HG03066 (cell line): Measurements from ENCODE around the gene YPEL4.
"Not testable (repeated sequence)": the region's sequence is repeated elsewhere in the genome, so short reads cannot be mapped to it uniquely, and the experiment has no call there.

Source experiments
- ATAC-seq: cut with Tn5 transposase; IDR thresholded peaks from one replicate; pipeline ENCODE4 v1.9.1; 2021; ENCODE audit warnings: low read depth; ENCODE audit not compliant: unreplicated experiment

The YPEL4 gene, protein sequence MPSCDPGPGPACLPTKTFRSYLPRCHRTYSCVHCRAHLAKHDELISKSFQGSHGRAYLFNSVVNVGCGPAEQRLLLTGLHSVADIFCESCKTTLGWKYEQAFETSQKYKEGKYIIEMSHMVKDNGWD

DNA sequence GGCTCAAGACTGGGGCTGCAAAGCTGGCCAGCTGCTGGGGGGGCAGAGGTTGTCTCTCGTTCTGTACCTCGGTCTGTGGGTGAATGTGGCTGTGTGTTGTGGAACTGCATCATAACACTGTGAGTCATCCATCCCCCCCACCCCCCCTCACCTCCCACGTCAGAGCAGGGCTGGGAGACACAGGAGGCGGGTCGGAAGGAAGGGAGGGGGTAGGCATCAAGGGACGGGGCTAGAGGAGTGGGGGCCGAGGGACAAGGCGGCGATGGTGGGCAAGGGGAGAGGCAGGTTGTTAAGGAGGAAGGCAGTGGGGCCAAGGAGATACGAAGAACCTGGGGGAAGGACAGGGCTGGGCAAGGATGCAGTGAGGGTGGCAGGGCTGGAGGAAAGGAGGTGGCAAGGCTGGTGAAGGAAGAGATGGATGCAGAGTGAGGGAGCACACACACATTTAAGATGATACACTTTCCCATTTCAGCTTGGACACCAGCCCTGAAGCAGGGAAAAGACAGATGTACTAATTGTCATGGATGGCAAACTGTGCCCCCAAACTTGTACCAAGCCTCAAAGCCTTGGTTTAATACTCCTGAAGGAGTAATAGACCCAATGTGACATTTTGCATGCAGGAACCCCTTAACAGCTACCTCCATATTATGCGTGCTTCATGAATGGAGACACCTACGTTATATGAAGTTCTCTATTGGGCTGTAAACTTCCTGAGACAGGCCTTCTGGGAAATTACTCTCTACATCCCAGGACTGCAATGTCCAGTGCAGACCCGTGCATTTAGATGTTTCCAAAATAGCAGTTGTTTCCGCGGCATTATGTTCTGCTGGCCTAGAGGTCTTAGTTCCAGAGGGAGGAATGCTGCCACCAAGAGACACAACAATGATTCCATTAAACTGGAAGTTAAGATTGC, at the start of gene YPEL4:
Gene YPEL4, minus strand, starts transcription at position 87 of the 913 bp plus-strand sequence. CDS start 2,805 bp downstream, outside the sequence.
- no peak for ATAC-seq

DNA sequence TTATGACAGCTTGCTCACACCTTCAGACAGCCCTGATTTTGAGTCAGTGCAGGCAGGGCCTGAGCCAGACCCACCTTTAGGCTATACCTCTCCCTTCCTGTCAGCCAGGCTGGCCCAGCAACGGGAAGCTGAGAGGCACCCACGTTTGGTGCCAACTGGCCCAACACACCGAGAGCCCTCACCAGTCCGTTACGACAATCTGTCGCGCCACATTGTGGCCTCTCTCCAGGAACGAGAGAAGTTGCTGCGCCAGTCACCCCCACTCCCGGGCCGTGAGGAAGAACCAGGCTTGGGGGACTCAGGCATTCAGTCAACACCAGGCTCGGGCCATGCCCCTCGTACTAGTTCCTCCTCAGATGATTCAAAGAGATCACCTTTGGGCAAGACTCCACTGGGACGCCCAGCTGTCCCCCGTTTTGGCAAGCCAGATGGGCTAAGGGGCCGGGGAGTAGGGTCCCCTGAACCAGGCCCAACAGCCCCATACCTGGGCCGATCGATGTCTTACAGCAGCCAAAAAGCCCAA, 49.2 kb upstream of the YPEL4 start:
- ATAC-seq: no peak

DNA sequence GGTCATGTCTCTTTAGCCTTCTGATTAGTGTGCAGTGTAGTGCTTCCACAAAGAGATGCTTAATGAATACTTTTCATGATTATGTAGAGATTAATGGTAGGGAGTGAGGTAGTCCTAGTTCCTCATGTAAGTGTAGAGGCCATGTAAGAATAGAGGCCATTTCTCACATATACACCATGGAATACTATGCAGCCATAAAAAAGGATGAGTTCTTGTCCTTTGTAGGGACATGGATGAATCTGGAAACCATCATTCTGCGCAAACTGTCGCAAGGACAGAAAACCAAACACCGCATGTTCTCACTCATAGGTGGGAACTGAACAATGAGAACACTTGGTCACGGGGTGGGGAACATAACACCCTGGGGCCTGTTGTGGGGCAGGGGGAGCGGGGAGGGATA, 40.8 kb upstream of the YPEL4 start:
- not testable (repeated sequence) for ATAC-seq

DNA sequence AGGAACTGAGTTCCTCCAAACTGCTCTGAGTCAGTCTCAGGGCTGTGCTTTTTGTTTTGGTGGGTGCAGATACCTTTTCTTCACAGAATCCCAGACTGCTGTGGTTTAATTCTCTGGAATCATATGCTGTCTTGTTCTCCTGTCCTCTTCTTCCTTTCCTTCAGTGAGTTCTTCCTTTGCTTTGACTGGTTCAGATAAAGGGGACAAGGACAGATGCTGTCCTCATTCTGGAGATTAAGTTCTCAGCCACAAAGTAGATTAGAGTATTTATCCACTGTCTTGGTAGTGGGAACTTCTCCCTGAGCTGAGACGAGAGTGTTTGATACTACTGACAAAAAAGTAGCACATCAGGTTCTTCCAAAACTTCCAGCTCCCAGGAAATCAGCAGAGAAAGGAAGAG, 31.5 kb upstream of the YPEL4 start:
- no peak for ATAC-seq

DNA sequence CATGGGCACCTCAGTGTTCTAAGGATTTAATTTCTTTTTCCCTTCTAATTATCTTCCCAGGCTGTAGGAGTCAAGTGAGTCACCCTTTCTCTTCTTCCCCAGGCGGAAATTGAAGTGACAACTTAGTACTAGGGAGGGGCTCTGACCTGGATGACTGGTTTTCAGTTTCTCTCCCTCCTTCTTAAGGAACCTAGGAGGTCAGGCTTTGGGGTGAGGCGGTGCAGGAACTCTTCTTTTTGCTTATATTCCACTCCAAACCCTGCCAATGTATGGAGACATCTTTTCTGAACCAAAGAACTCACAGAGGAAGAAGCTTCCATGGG, 30.8 kb upstream of the YPEL4 start:
- ATAC-seq: no peak

DNA sequence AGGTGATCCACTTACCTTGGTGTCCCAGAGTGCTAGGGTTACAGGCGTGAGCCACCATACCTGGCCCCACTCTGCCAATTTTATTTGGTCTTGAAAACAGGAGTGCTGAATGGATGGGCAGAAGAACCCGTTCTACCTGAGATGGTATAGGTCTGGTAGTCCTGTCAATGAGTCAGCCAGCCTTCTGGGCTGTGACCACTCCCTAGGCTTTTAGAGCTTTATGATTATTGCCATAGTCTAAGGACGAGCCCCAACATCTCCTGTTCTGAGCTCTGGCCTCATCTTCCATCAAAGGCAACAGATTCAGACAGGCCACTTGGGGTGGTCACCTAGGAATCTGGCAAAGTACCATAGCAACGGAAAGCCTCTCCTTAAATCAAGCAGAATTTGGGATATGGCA, 29.7 kb upstream of the YPEL4 start:
- no peak for ATAC-seq

DNA sequence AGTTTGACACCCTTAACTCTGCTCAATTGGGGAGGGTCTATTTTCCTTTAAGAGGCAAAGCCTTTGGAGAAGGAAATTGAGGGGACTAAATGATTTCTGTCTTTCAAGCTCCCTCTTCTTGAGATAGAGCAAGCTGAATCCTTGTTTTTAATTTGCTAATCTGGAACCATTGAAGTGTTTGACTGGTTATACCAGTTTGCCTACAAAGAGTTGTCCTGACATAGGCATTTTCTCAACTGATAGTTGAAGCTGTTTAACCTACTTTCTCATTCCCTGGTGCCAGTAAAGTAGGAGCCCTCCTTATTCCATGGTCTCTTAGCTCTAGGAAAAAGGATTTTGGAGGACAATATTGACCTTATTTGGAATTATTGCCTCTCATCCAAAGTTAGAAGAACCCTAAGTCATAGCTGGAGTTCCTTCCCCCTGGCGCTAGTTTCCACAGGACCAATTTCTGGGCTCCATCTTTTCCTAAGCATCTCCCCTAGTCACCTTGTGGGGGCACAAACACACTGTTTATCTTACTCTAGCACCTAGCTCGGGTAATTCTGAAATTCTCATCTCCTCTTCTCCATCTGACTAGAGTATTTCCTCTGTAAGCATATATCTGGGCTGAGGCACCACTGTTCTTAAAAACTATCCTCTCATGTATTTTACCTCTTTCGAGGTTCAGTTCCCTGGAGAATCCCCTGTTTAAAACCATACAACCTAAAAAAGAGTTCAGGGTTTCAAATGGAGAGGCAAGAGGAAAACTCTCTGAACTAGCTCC, 25.6 kb upstream of the YPEL4 start:
- no peak for ATAC-seq

DNA sequence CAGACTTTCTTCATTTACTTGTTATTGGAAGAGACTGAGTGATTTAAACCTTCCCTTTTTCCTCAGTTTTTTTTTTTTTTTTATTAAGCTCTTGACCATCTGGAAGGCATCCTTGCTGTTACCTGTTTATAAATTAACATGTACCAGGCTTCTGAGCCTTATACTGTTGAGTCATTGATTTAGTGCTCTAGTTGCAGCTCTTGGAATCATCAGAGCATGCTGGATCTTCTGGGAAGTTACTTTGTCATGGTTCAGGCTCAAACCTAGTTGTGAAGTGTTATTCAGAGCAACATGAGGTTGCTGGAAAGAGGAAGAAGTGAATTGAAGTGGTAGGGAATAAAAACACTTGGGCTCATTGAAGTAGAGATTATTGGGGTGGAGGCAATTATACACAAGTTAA, 24.5 kb upstream of the YPEL4 start:
- no peak for ATAC-seq

DNA sequence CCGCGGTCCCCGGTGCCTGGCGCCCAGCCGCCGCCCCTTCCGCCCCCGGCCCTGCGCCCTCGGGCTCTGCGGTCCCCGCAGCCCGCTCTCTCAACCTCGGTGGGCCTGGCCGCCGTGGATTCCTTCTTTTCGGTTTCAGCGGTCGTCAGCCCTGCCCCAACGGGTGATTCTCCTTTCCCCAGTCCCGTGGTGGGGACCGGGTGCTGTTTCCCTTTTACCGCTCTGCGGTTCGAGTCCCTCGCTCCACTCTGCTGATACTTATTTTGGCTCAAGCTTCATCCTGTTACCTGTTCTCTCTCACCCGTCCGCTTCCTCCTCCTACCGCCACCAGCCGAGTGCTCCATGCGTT, 18.7 kb upstream of the YPEL4 start:
- peak; percentile 5 for ATAC-seq

DNA sequence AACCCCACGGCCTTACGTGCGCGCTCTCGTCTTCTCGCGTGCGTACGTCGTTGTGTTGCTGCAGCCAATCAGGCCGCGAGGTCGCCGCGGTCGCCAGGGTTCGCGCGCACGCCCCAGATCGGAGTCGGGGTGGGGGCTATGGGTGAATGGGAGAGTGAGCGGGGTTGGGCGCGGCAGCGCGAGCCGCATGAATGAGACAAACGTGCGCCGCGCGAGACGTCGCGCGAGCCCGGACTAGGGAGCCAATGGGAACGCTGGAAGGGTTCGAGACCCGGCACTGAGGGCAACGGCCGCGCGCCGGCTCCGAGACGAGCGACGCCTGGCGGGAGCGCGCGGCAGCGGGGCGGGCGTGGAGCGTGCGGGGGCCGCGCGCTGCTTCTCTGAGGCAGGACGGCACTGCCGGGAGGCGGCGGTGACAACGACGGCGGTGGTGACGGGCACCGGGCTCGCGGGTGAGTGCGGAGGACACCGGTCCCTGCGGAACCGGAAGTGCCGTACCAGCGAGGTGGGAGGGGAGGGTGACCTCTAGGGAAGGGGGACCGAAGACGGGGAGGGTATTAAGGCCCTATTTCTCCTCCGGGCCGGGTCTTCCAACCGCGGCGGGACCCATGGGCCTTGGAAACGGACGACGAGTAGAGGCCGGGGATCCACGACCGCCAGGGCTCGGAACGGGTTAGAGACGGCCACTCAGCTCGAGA, 18.2 kb upstream of the YPEL4 start, which contains the start of gene ZDHHC5:
Gene ZDHHC5, plus strand, starts transcription at position 379 of the 698 bp plus-strand sequence. CDS start 4,977 bp downstream, outside the sequence.
- peak; percentile 74 for ATAC-seq

DNA sequence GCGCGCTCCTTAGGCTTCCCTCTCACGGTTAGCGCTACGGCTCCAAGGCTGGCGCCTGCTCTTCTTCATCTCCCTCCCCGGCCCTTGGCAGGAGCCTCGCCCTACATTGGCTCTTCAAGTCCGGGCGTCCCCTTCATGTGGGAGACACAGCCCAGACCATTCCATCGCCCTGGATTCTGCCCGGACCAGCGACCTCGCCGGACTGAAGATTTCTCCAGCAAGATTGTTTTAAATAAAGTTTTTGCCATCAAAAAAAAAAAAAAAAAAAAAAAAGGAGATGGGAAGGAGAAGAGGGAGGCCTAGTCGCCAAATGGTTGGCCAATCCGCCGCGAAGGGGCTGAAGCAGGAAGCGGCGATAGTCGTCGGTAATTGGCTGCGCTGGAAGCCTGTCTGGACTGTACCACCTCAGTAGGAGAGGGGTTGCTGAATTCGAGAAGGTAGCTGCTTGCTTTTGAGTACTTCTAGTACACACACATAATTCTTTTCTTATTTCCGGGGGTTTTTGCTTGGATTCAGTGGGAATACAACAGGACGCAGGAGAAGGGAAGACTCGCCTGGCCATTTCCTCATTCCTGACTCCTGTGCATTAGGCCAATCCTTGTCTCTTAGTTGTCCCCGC, 17.5 kb upstream of the YPEL4 start:
- ATAC-seq: peak; percentile 62

DNA sequence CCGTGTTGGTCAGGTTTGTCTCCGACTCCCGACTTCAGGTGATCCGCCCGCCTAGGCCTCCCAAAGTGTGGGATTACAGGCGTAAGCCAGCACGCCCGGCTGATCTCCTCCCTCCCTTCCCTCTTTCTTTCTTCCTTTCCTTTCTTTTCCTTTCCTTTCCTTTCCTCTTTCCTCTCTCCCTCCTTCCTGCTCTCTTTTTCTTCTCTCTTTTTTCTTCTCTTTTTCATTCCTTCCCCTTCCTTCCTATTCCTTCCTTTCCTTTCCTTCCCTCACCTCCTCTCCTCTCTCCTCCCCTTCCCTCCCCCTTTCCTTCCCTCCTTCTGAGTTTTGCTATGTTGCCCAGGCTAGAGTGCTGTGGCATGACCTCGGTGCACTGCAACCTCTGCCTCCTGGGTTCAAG, 14.3 kb upstream of the YPEL4 start:
- no peak for ATAC-seq

DNA sequence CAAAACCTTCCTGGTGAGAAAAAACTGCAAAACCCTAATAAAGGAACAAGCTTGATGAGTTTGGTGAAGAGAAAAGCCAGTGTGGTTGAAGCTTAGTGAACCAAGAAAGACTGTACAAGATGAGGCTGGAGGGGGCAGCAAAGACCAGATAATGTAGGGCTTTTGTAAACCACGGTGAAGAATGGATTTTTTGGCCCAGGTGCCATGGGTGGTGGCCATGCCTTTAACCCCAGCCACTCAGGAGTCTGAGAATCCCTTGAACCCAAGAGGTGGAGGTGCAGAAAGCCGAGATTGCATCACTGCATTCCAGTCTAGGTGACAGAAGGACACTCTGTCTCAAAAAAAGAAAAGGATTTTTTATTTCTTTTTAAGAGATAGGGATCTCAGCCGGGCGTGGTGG, 13.2 kb upstream of the YPEL4 start:
- ATAC-seq: no peak

DNA sequence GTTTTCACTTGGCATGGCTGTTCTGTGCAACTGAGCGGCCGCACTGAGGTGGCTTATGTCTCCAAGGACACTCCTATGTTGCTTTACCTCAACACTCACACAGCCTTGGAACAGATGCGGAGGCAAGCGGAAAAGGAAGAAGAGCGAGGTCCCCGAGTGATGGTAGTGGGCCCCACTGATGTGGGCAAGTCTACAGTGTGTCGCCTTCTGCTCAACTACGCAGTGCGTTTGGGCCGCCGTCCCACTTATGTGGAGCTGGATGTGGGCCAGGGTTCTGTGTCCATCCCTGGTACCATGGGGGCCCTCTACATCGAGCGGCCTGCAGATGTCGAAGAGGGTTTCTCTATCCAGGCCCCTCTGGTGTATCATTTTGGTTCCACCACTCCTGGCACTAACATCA, 10.0 kb upstream of the YPEL4 start:
- ATAC-seq: no peak

DNA sequence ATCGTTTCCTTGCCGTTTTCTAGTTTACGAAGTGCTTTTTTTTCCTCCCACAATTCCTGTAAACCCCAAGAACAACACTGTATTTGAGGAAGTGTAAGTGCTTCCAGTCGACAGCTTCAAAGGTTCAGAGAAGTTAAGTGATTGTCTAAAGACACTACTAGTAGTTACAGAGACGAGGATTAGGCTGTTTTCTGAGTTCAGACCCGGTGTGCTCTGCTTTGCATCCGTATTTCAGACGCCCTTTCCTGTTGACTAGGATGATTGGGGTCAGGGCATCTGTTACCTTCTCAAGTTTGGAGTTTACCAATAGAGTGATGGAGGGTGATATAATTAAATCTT, 8.3 kb upstream of the YPEL4 start:
- no peak for ATAC-seq

DNA sequence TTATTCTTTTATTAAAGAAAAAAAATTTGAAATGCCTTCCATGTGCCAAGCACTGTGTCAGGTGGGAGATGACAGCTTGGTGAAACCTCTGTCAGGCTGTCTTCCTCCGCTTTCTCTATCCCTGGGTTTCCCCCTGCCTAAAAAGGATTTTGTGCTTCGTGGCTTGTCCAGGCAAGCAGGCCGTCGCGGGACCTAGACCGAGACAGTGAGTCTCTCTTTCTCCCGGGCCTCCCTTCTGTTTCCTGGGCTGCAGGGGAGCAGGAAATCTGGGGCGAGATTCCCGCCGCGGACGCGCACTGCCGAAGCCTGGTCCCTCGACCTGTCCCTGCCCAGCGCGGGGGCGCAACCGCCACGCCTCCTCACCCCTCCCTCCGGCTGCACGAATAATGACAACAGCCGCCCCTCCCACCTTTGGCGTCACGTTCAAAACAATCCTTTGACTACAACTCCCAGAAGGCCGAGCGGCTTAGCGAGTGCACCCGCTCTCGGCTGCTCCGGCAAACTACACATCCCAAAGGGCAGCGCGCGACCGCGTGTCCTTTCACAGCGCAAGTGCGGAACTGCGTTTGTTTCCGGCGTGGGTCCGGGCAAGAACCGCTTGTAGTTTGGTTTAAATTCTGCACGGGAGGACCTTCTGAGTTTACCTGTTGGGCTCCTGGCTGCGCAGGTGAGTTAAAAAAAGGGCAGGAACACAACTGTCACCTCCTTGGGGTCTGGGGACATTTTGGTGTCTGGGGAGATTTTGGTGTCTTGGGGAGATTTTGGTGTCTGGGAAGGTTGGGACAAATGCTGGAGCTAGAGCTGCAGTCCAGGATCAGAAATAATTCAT, 7.7 kb upstream of the YPEL4 start, which contains the start of gene CLP1:
Gene CLP1, plus strand, starts transcription at position 569 of the 829 bp plus-strand sequence. CDS start 1,715 bp downstream, outside the sequence.
- peak; percentile 98 for ATAC-seq

DNA sequence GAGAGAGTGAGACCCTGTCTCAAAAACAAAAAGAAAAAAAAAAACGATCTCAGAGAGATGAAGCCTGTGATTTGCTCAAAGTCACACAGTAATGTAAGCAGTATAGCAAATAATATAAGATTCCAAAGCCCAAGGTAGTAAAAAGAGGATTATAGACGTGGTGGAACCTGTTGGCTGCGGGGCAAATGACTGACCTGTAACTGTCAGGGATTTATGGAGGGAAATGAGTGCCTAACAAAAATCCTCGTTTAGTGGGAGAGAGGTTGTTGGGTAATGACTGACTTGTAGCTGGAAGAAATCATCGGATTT, 7.1 kb upstream of the YPEL4 start:
- no peak for ATAC-seq

DNA sequence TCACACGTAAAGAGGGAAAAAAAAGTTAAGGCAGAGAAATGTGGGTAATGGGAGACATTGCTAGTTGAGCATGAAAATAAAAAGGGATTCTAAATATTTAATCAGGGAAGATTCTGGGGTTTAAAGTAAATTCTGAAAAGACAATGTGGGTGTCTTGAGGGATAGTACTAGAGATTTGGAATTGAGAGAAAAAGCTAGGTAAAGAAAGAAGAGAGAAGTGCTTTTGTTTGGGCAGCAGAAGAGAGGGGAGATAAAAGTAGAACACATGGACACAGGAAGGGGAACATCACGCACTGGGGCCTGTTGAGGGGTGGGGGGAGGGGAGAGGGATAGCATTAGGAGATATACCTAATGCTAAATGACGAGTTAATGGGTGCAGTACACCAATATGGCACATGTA, 3.5 kb upstream of the YPEL4 start:
- no peak for ATAC-seq

DNA sequence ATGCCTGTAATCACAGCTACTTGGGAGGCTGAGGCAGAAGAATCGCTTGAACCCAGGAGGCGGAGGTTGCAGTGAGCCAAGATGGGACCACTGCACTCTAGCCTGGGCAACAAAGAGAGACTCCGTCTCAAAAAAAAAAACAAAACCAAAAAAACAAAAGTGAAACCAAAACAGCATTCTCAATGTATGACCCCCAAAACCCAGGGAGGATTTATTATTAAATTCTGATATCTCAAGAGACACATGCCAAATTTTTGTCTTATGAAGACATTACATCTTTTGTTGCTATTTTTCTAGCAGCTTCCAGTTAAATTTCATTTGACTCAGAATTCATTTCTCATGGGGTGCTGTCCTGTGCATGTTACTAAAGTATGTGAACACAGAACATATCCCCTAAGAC, 3.0 kb upstream of the YPEL4 start:
- ATAC-seq: no peak

DNA sequence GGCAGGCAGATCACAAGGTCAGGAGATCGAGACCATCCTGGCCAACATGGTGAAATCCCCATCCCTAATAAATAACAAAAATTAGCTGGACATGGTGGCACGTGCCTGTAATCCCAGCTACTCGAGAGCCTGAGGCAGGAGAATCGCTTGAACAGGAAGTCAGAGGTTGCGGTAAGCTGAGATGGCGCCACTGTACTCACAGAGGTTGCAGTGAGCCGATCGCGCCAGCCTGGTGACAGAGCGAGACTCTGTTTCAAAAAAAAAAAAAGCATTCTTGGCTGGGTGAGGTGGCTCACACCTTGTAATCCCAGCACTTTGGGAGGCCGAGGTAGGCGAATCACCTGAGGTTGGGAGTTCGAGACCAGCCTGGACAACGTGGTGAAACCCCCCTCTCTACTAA, 2.5 kb upstream of the YPEL4 start:
- not testable (repeated sequence) for ATAC-seq
